HEK293 (cell line): ENCODE data around the gene TUBG1.

Experiments
- CTCF ChIA-PET: fragments of 350-600 bp; formaldehyde crosslinking; extraction: SDS; loops from one replicate; lab custom pipeline; 2021; ENCODE audit warnings: antibody characterized with exemption; lab: Yijun Ruan, JAX
- POLR2A ChIA-PET: fragments of 300-600 bp; formaldehyde crosslinking; extraction: SDS; loops from one replicate; lab custom pipeline; 2020; ENCODE audit warnings: antibody characterized with exemption, inconsistent platforms; lab: Yijun Ruan, JAX
- H3K27ac ChIP-seq: fragments of 200-500 bp; sonication (Bioruptor generic); 2 replicates; pipeline ENCODE4 v1.5.1; 2014; ENCODE audit warnings: low read depth, low read length, control low read depth, inconsistent platforms; ENCODE audit errors: extremely low read depth
- H3K36me3 ChIP-seq, 2 experiments: fragments of 200-500 bp in 1 of 2; sonication (Bioruptor generic) in 1 of 2; 1 replicate in 1 of 2; 2 replicates in 1 of 2; pipeline ENCODE4 v1.5.1; 2014 to 2017; ENCODE audit warnings: inconsistent platforms in 2 of 2, low read length in 2 of 2; ENCODE audit not compliant: control insufficient read depth in 2 of 2, insufficient read depth in 1 of 2
- H3K4me1 ChIP-seq: fragments of 200-500 bp; sonication (Bioruptor generic); 2 replicates; pipeline ENCODE4 v1.5.1; 2014; ENCODE audit warnings: mild to moderate bottlenecking, low read length, inconsistent platforms; ENCODE audit not compliant: control insufficient read depth, insufficient read depth
- H3K4me3 ChIP-seq: 2 replicates; pipeline ENCODE4 v1.5.1; 2011; ENCODE audit warnings: low read depth, mild to moderate bottlenecking, control low read depth, low read length, moderate library complexity
- H3K9me3 ChIP-seq: fragments of 200-500 bp; sonication (Bioruptor generic); 2 replicates; pipeline ENCODE4 v1.5.1; 2014; ENCODE audit warnings: low read depth, low read length, inconsistent platforms; ENCODE audit not compliant: control insufficient read depth, insufficient read depth
- BCL11B ChIP-seq: fragments of 450-650 bp; formaldehyde crosslinking; IDR thresholded peaks from 2 replicates; pipeline ENCODE4 v1.5.1; 2016; ENCODE audit warnings: low read depth, missing biosample characterization, missing genetic modification characterization
- SALL2 ChIP-seq: fragments of 450-650 bp; formaldehyde crosslinking; IDR thresholded peaks from 2 replicates; pipeline ENCODE4 v1.5.0; 2017; ENCODE audit warnings: missing biosample characterization, mild to moderate bottlenecking, missing genetic modification characterization, borderline replicate concordance
- SP2 ChIP-seq: fragments of 450-650 bp; formaldehyde crosslinking; IDR thresholded peaks from 2 replicates; pipeline ENCODE4 v1.5.1; 2016; ENCODE audit warnings: missing biosample characterization, missing genetic modification characterization
- SP7 ChIP-seq: fragments of 450-650 bp; formaldehyde crosslinking; IDR thresholded peaks from 2 replicates; pipeline ENCODE4 v1.5.1; 2016; ENCODE audit warnings: missing biosample characterization, missing genetic modification characterization
- ZBTB20 ChIP-seq: fragments of 450-650 bp; formaldehyde crosslinking; IDR thresholded peaks from 2 replicates; pipeline ENCODE4 v1.5.1; 2016; ENCODE audit warnings: missing biosample characterization, missing genetic modification characterization
- ZFP69B ChIP-seq: fragments of 450-650 bp; formaldehyde crosslinking; IDR thresholded peaks from 2 replicates; pipeline ENCODE4 v1.5.1; 2016; ENCODE audit warnings: missing biosample characterization, missing genetic modification characterization
- ZIC2 ChIP-seq: fragments of 450-650 bp; formaldehyde crosslinking; IDR thresholded peaks from 2 replicates; pipeline ENCODE4 v1.5.1; 2016; ENCODE audit warnings: missing biosample characterization, missing genetic modification characterization
- ZNF146 ChIP-seq: fragments of 450-650 bp; formaldehyde crosslinking; IDR thresholded peaks from 2 replicates; pipeline ENCODE4 v1.5.1; 2016; ENCODE audit warnings: missing biosample characterization, missing genetic modification characterization
- ZNF266 ChIP-seq: fragments of 450-650 bp; formaldehyde crosslinking; IDR thresholded peaks from 2 replicates; pipeline ENCODE4 v1.5.1; 2016; ENCODE audit warnings: missing biosample characterization, missing genetic modification characterization, low read depth
- ZNF311 ChIP-seq: fragments of 450-650 bp; formaldehyde crosslinking; IDR thresholded peaks from 2 replicates; pipeline ENCODE4 v1.5.1; 2017; ENCODE audit warnings: missing biosample characterization, missing genetic modification characterization, borderline replicate concordance
- TF ChIP-seq, protein P1 (sequence below): fragments of 450-650 bp; formaldehyde crosslinking; IDR thresholded peaks from 2 replicates; pipeline ENCODE4 v1.5.1; 2016; ENCODE audit warnings: missing biosample characterization, missing genetic modification characterization
- TF ChIP-seq, protein P2 (sequence below): fragments of 450-650 bp; formaldehyde crosslinking; IDR thresholded peaks from 2 replicates; pipeline ENCODE4 v1.5.1; 2016; ENCODE audit warnings: missing biosample characterization, missing genetic modification characterization
- TF ChIP-seq, protein P3 (sequence below): fragments of 450-650 bp; formaldehyde crosslinking; IDR thresholded peaks from 2 replicates; pipeline ENCODE4 v1.5.1; 2017; ENCODE audit warnings: missing biosample characterization, missing genetic modification characterization
- TF ChIP-seq, protein P4 (sequence below): fragments of 450-650 bp; formaldehyde crosslinking; IDR thresholded peaks from 2 replicates; pipeline ENCODE4 v1.5.1; 2016; ENCODE audit warnings: missing biosample characterization, missing genetic modification characterization, borderline replicate concordance
- TF ChIP-seq, protein P5 (sequence below): fragments of 450-650 bp; formaldehyde crosslinking; IDR thresholded peaks from 2 replicates; pipeline ENCODE4 v1.5.1; 2016; ENCODE audit warnings: missing biosample characterization, missing genetic modification characterization
- TF ChIP-seq, protein P6 (sequence below): fragments of 450-650 bp; formaldehyde crosslinking; IDR thresholded peaks from 2 replicates; pipeline ENCODE4 v1.5.1; 2016; ENCODE audit warnings: missing biosample characterization, missing genetic modification characterization
- TF ChIP-seq, protein P7 (sequence below): fragments of 450-650 bp; formaldehyde crosslinking; conservative IDR thresholded peaks from 2 replicates; pipeline ENCODE4 v1.5.1; 2016; ENCODE audit warnings: low read depth, missing biosample characterization, missing genetic modification characterization

TUBG1 gene

DNA sequence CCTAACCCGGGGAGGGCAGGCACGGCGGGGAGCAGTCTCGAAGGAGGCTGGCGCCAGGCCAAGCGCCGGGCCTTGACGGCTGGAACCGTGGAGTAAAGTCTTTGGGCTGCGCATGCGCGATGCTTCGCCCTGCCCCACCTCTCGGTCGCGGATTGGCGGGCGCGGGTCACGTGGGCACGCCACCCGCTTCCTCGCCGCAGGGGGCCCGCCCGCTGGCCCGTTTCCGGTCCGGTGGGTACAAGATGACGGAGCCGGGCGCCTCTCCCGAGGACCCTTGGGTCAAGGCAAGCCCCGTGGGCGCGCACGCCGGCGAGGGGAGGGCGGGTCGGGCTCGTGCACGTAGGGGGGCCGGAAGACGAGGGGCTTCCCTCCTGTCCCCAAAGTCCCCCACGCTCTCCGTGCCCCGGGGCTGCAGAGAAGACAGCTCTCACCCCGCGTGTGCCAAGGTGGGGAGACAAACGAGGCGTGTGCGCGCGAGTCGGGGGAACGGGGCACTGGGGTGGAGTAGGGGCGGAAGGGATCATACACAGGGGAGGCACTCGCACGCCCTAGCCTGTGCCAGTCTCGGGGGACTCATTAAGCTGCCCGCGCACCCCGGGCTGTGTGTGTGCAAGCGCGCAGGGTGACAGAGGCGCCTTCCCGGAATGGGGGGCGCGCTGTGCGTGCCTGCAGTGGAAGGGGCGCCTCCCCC lies 42.5 kb upstream of the TUBG1 start, which contains the start of gene MLX:
MLX (plus strand) TSS at position 218 of the 691 bp plus-strand sequence; CDS start at position 243, 25 bp downstream.
- Histone ChIP-seq H3K4me1 (peaks cover 10% of the 10 kb centered on the region; the same call in 1 of the 2 replicates), H3K36me3 (peaks cover 19 to 79% of the 10 kb centered on the region in 2 experiments), H3K9me3 (no peaks in the 10 kb centered on the region), H3K4me3 (peak within 1 kb of the TSS; percentile 86), H3K27ac (peak within 1 kb of the TSS; percentile 86)
- ChIA-PET CTCF (interaction anchor here (0.5 to 4.9 kb wide), 5 partner anchors 11 to 258 kb away, joined by 3 to 34 read pairs (median 3); partner anchors contain the start of genes BECN1 and PSMC3IP), POLR2A (interaction anchor here (0.5 to 4.8 kb wide), 12 partner anchors 11 to 410 kb away, joined by 3 to 48 read pairs (median 4); partner anchors contain the start of genes BECN1, PSMC3IP, PSME3 and VPS25)
- TF ChIP-seq, protein P1, sequence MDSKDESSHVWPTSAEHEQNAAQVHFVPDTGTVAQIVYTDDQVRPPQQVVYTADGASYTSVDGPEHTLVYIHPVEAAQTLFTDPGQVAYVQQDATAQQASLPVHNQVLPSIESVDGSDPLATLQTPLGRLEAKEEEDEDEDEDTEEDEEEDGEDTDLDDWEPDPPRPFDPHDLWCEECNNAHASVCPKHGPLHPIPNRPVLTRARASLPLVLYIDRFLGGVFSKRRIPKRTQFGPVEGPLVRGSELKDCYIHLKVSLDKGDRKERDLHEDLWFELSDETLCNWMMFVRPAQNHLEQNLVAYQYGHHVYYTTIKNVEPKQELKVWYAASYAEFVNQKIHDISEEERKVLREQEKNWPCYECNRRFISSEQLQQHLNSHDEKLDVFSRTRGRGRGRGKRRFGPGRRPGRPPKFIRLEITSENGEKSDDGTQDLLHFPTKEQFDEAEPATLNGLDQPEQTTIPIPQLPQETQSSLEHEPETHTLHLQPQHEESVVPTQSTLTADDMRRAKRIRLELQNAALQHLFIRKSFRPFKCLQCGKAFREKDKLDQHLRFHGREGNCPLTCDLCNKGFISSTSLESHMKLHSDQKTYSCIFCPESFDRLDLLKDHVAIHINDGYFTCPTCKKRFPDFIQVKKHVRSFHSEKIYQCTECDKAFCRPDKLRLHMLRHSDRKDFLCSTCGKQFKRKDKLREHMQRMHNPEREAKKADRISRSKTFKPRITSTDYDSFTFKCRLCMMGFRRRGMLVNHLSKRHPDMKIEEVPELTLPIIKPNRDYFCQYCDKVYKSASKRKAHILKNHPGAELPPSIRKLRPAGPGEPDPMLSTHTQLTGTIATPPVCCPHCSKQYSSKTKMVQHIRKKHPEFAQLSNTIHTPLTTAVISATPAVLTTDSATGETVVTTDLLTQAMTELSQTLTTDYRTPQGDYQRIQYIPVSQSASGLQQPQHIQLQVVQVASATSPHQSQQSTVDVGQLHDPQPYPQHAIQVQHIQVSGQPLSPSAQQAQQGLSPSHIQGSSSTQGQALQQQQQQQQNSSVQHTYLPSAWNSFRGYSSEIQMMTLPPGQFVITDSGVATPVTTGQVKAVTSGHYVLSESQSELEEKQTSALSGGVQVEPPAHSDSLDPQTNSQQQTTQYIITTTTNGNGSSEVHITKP (tag by site-specific recombination) = peak; percentile 97
- TF ChIP-seq, protein P2, sequence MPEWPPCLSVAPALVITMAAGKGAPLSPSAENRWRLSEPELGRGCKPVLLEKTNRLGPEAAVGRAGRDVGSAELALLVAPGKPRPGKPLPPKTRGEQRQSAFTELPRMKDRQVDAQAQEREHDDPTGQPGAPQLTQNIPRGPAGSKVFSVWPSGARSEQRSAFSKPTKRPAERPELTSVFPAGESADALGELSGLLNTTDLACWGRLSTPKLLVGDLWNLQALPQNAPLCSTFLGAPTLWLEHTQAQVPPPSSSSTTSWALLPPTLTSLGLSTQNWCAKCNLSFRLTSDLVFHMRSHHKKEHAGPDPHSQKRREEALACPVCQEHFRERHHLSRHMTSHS = no peak
- TF ChIP-seq SP2 (tag by site-specific recombination) (peak; percentile 83), ZFP69B (no peak), ZNF146 (tag by site-specific recombination) (peak; percentile 27; the same call in 1 of the 2 replicates), ZNF266 (no peak), BCL11B (tag by site-specific recombination) (no peak; the same call in 1 of the 2 replicates), ZBTB20 (peak; percentile 68), ZNF311 (tag by site-specific recombination) (no peak), ZIC2 (peak; percentile 91), SP7 (tag by site-specific recombination) (peak; percentile 75), SALL2 (tag by site-specific recombination) (no peak)
- TF ChIP-seq, protein P3, sequence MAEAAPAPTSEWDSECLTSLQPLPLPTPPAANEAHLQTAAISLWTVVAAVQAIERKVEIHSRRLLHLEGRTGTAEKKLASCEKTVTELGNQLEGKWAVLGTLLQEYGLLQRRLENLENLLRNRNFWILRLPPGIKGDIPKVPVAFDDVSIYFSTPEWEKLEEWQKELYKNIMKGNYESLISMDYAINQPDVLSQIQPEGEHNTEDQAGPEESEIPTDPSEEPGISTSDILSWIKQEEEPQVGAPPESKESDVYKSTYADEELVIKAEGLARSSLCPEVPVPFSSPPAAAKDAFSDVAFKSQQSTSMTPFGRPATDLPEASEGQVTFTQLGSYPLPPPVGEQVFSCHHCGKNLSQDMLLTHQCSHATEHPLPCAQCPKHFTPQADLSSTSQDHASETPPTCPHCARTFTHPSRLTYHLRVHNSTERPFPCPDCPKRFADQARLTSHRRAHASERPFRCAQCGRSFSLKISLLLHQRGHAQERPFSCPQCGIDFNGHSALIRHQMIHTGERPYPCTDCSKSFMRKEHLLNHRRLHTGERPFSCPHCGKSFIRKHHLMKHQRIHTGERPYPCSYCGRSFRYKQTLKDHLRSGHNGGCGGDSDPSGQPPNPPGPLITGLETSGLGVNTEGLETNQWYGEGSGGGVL (tag by site-specific recombination) = peak; percentile 72
- TF ChIP-seq, protein P4, sequence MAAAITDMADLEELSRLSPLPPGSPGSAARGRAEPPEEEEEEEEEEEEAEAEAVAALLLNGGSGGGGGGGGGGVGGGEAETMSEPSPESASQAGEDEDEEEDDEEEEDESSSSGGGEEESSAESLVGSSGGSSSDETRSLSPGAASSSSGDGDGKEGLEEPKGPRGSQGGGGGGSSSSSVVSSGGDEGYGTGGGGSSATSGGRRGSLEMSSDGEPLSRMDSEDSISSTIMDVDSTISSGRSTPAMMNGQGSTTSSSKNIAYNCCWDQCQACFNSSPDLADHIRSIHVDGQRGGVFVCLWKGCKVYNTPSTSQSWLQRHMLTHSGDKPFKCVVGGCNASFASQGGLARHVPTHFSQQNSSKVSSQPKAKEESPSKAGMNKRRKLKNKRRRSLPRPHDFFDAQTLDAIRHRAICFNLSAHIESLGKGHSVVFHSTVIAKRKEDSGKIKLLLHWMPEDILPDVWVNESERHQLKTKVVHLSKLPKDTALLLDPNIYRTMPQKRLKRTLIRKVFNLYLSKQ = 0 out of 2 replicates have a peak, but pooled peaks have one; percentile 48
- TF ChIP-seq, protein P5, sequence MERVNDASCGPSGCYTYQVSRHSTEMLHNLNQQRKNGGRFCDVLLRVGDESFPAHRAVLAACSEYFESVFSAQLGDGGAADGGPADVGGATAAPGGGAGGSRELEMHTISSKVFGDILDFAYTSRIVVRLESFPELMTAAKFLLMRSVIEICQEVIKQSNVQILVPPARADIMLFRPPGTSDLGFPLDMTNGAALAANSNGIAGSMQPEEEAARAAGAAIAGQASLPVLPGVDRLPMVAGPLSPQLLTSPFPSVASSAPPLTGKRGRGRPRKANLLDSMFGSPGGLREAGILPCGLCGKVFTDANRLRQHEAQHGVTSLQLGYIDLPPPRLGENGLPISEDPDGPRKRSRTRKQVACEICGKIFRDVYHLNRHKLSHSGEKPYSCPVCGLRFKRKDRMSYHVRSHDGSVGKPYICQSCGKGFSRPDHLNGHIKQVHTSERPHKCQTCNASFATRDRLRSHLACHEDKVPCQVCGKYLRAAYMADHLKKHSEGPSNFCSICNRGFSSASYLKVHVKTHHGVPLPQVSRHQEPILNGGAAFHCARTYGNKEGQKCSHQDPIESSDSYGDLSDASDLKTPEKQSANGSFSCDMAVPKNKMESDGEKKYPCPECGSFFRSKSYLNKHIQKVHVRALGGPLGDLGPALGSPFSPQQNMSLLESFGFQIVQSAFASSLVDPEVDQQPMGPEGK (tag by site-specific recombination) = peak; percentile 91
- TF ChIP-seq, protein P6, sequence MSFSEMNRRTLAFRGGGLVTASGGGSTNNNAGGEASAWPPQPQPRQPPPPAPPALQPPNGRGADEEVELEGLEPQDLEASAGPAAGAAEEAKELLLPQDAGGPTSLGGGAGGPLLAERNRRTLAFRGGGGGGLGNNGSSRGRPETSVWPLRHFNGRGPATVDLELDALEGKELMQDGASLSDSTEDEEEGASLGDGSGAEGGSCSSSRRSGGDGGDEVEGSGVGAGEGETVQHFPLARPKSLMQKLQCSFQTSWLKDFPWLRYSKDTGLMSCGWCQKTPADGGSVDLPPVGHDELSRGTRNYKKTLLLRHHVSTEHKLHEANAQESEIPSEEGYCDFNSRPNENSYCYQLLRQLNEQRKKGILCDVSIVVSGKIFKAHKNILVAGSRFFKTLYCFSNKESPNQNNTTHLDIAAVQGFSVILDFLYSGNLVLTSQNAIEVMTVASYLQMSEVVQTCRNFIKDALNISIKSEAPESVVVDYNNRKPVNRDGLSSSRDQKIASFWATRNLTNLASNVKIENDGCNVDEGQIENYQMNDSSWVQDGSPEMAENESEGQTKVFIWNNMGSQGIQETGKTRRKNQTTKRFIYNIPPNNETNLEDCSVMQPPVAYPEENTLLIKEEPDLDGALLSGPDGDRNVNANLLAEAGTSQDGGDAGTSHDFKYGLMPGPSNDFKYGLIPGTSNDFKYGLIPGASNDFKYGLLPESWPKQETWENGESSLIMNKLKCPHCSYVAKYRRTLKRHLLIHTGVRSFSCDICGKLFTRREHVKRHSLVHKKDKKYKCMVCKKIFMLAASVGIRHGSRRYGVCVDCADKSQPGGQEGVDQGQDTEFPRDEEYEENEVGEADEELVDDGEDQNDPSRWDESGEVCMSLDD (tag by site-specific recombination) = peak; percentile 53; the same call in 1 of the 2 replicates
- TF ChIP-seq, protein P7, sequence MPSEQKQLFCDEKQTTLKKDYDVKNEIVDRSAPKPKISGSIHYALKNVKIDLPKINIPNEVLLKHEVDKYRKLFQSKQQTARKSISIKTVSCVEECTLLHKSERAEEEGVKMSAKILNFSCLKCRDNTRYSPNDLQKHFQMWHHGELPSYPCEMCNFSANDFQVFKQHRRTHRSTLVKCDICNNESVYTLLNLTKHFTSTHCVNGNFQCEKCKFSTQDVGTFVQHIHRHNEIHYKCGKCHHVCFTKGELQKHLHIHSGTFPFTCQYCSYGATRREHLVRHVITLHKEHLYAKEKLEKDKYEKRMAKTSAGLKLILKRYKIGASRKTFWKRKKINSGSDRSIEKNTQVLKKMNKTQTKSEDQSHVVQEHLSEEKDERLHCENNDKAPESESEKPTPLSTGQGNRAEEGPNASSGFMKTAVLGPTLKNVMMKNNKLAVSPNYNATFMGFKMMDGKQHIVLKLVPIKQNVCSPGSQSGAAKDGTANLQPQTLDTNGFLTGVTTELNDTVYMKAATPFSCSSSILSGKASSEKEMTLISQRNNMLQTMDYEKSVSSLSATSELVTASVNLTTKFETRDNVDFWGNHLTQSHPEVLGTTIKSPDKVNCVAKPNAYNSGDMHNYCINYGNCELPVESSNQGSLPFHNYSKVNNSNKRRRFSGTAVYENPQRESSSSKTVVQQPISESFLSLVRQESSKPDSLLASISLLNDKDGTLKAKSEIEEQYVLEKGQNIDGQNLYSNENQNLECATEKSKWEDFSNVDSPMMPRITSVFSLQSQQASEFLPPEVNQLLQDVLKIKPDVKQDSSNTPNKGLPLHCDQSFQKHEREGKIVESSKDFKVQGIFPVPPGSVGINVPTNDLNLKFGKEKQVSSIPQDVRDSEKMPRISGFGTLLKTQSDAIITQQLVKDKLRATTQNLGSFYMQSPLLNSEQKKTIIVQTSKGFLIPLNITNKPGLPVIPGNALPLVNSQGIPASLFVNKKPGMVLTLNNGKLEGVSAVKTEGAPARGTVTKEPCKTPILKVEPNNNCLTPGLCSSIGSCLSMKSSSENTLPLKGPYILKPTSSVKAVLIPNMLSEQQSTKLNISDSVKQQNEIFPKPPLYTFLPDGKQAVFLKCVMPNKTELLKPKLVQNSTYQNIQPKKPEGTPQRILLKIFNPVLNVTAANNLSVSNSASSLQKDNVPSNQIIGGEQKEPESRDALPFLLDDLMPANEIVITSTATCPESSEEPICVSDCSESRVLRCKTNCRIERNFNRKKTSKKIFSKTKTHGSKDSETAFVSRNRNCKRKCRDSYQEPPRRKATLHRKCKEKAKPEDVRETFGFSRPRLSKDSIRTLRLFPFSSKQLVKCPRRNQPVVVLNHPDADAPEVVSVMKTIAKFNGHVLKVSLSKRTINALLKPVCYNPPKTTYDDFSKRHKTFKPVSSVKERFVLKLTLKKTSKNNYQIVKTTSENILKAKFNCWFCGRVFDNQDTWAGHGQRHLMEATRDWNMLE (tag by site-specific recombination) = peak; percentile 19; the same call in 1 of the 2 replicates
